Psoas muscle (tissue), 8 donors: ENCODE measurements around the gene PLXDC1. TPM values are rescaled to one million over a fixed set of nuclear protein-coding genes. Genes with fewer than 3 reads are reported as not detected.

ENCODE experiments used
- ATAC-seq, 4 donors: fragments of 200-7000 bp; cut with Tn5 transposase; one replicate each; pipeline ENCODE4 v1.9.1; 2020; ENCODE audit warnings: moderate library complexity in 3 of 4, mild to moderate bottlenecking in 2 of 4
- DNase-seq, 2 donors: peaks; one replicate each; pipeline ENCODE4 v3.0.0-alpha.2; 2020
- H3K27ac ChIP-seq: fragments of 200-600 bp; one replicate; pipeline ENCODE4 v1.8.0; 2022
- H3K27me3 ChIP-seq, 3 donors: fragments of 200-600 bp in 1 of 3; one replicate each; pipeline versions ENCODE4 v1.6.1 to v1.8.0; 2013 to 2022; ENCODE audit warnings: low read length in 2 of 3, mild to moderate bottlenecking in 2 of 3, moderate library complexity in 1 of 3; ENCODE audit not compliant: insufficient read depth in 3 of 3
- H3K36me3 ChIP-seq, 2 donors: fragments of 200-600 bp in 1 of 2; one replicate each; pipeline versions ENCODE4 v1.6.1 to v1.8.0; 2013 to 2022; ENCODE audit warnings: low read depth in 1 of 2, mild to moderate bottlenecking in 1 of 2, moderate library complexity in 1 of 2; ENCODE audit not compliant: insufficient read depth in 1 of 2
- H3K4me1 ChIP-seq: fragments of 200-600 bp; one replicate; pipeline ENCODE4 v1.8.0; 2022
- H3K4me3 ChIP-seq: fragments of 200-600 bp; one replicate; pipeline ENCODE4 v1.8.0; 2022; ENCODE audit warnings: mild to moderate bottlenecking
- H3K9me3 ChIP-seq: fragments of 200-600 bp; one replicate; pipeline ENCODE4 v1.8.0; 2022
- CTCF ChIP-seq: fragments of 200-600 bp; IDR thresholded peaks from one replicate; pipeline ENCODE4 v1.8.0; 2022; ENCODE audit warnings: antibody characterized with exemption
- WGBS, 3 donors: extraction: QIAGEN DNeasy Blood & Tissue Kit; methylation state at CpG; one replicate each; pipeline versions ENCODE4 v1.1.6 to v1.1.7; 2013; 5-methylcytosine and 5-hydroxymethylcytosine counted together
- intact Hi-C, 2 donors: fragments of 100-400 bp; cut with DNase I; formaldehyde crosslinking; loops; one replicate each; pipeline versions ENCODE4 v1.11.0 to v1.14.2; 2022
- polyA plus RNA-seq, 3 donors: library from polyadenylated mRNA; stranded (reverse); fragments of 200-250 nt; gene quantifications; one replicate each; pipeline ENCODE4 v1.2.3, GENCODE V29; 2013
- total RNA-seq, 4 donors: library from RNA; stranded (reverse); fragmentation: NEBNext Ultra II Directional in 2 of 4; extraction: Animal tissue kit (Norgen Biotek cat#: 25700) in 2 of 4; gene quantifications; one replicate each; pipeline versions ENCODE4 v1.2.1 to v1.2.4, GENCODE V29; 2021 to 2023
- donor health status: healthy with polysubstance abuse.
- donor health status: DM: no; HTN: no; CAD: no; lungs with moderate emphysema.
- donor health status: Bipolar disorder and iron deficiency.
- donor health status: healthy.
- donor health status: DM: yes; HTN: yes; CAD: no.
- donor health status: DM: no; HTN: no; CAD: no.
- donor health status: DM: no; HTN: no; CAD: no.
- donor health status: DM: yes; HTN: yes; CAD: no.

PLXDC1 gene
- total and polyA plus RNA-seq, 7 donors: 2.3 to 9.2 (median 3.2) TPM

GRCh38 chr17:39098588-39098987 is 52.8 kb downstream of the PLXDC1 start:
- H3K27me3 ChIP-seq: peaks cover 0 to 16% (median 2%) of the 10 kb centered on the region in 3 donors
- no peaks in the 10 kb centered on the region for H3K36me3 ChIP-seq
- no peak overlapping the region for H3K4me3 ChIP-seq
- DNase-seq (no peak), ATAC-seq (no peak)
- no peaks in the 10 kb centered on the region for H3K9me3 ChIP-seq
- no peaks in the 10 kb centered on the region for H3K4me1 ChIP-seq
- intact Hi-C loops: no loop called here
- no peak for TF ChIP-seq CTCF
- WGBS, 3 donors: 45 to 65% (median 53%) methylated on average over 13 of the region's 13 CpGs
- no peak overlapping the region for H3K27ac ChIP-seq

- Histone ChIP-seq H3K4me1 (no peaks in the 10 kb centered on the region), H3K36me3 (no peaks in the 10 kb centered on the region), H3K27me3 (peaks cover 0 to 19% (median 2%) of the 10 kb centered on the region in 3 donors), H3K27ac (no peak overlapping the region), H3K9me3 (no peaks in the 10 kb centered on the region), H3K4me3 (no peak overlapping the region)
- no peak for DNase-seq
- TF ChIP-seq CTCF: no peak
- ATAC-seq: no peak
- WGBS, 3 donors: 84 to 87% (median 87%) methylated on average over 7 of the region's 7 CpGs
- intact Hi-C loops: no loop called here
Measured at GRCh38 chr17:39097537-39097936, 53.9 kb downstream of the PLXDC1 start.

- TF ChIP-seq CTCF: no peak
- Histone ChIP-seq H3K27me3 (peaks cover 0 to 19% (median 2%) of the 10 kb centered on the region in 3 donors), H3K4me1 (no peaks in the 10 kb centered on the region), H3K9me3 (no peaks in the 10 kb centered on the region), H3K27ac (no peak overlapping the region), H3K36me3 (no peaks in the 10 kb centered on the region), H3K4me3 (no peak overlapping the region)
- ATAC-seq (no peak), DNase-seq (no peak)
- intact Hi-C loops: no loop called here
- WGBS, 3 donors: 85 to 98% (median 86%) methylated on average over 2 of the region's 2 CpGs
Measured at GRCh38 chr17:39097150-39097519, 54.3 kb downstream of the PLXDC1 start.

GRCh38 chr17:39096508-39097149 is 54.8 kb downstream of the PLXDC1 start:
- no peak for DNase-seq

More at GRCh38 chr17:39096508-39097149, 54.8 kb downstream of the PLXDC1 start:
- Histone ChIP-seq H3K4me3 (no peak overlapping the region), H3K27me3 (peaks cover 0 to 19% (median 2%) of the 10 kb centered on the region in 3 donors), H3K9me3 (no peaks in the 10 kb centered on the region), H3K27ac (peak overlapping the region; percentile 1), H3K4me1 (no peaks in the 10 kb centered on the region), H3K36me3 (no peaks in the 10 kb centered on the region)
- no peak for TF ChIP-seq CTCF
- intact Hi-C loops: no loop called here
- 32 to 49% (median 38%) methylated on average over 10 of the region's 10 CpGs for WGBS, 3 donors
- ATAC-seq: peak in 1 of 4 donors; percentile 33
